Effector CD4-positive, alpha-beta T cell (primary cell): ENCODE measurements around the gene ERC2.

ENCODE experiments used
- DNase-seq: peaks from one replicate; pipeline ENCODE4 v3.0.0-alpha.2; 2020

ERC2 gene

DNA sequence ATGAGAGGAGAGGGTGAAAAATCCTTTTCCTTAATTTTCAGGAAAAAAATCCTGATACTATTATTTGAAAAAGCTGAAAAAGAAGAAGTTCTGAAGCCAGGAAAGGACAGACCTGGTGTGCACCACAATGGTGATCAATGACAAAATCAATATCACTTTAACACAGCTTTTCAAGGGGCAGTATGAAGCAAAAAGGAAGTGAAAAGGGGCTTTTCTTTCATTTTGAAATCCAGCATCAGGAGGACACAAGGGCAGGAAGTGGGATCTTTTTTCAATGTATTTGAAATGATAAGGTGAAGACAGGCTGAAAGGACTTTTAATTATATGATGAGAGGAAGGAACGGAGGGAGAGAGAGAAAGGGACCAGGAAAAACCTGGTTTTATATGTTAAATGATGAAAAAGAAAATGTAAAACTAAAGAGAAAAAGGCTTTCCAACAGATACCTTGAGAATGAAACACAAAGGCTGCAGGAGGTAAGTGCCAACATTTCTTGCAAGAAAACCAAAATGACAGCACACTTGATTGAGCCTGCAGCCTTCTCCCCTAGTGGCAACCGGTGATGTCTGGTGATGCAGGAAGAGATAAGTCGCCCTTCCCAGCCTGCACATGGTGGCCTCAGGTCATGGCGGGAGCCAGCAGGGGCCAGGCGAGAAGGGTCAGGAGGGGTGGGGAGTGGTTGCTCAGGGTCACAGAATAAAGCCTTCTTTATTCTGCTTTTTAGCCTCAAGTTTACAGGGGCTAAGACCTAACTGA lies 744.4 kb downstream of the ERC2 start:
- no peak for DNase-seq

DNA sequence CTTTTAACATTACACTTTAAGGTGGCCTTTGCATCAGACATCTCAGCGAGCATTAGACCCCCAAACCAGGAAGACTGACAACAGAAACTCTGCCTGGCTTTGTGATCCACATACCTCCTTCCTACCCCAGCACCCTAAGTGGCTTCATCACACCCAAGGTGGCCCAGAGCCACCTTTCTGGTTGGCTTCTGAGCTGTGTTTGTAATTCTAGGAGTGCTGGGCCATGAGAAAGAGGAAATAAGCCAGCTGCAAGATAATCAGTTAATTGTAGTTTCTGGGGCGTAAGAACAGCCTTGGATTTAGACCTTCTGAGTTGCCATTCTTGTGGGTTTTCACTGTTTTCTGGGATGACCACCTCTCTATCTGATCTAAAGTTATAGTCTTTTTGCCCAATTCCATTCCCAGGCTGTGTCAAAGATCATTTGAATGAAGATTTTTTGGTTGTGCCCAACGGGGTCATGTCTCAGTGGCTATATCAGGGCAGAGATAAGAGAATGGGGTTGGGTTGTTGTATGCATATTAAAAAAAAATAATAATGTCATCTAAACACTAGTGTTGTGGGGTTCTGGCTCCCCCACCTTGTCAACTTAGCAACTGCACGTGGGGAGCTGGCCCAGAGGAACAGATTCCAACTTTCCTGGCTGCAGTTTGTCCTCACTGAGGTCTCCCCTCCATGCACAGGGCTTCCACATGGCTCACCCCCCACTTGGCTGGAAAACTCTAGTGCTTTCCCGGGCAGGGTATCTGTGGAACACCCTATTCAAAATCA lies 746.4 kb downstream of the ERC2 start:
- no peak for DNase-seq

DNA sequence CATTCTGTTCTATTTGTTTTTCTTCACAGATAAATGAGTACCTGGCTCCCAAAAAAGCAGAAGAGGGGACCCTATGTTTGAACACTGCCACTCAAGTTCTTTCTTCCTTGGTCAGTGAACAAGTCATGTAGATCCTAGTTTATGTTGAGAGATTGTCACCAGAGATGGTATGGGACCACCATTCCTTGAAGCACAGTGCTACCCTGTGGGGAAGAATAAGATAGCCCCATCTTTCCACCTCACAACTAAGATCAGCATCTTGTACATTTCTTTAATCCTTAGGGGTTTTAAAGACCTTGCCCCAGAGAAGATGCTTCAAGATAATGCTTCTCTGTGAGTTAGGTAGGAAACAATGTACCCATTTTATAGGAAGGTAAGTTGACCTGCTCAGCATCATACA lies 747.7 kb downstream of the ERC2 start:
- no peak for DNase-seq

DNA sequence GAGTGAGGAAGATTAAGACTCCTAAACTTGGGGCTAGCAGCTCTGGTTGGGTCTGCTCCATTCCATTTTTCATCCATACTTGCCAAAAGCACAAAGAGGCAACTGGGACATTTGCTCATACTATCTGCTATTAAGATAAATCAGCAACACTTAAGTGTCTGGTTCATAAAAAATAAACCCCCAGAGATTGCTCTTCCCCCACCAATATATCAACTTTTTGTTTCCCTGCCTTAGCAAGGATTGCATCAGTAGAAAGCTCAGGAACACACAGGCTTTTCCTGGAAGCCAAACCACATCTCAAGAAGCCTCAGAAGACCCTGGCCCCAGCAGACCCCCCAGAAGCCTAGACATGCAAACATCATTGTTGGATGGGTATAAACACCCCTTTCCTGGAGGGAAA lies 748.8 kb downstream of the ERC2 start:
- no peak for DNase-seq

DNA sequence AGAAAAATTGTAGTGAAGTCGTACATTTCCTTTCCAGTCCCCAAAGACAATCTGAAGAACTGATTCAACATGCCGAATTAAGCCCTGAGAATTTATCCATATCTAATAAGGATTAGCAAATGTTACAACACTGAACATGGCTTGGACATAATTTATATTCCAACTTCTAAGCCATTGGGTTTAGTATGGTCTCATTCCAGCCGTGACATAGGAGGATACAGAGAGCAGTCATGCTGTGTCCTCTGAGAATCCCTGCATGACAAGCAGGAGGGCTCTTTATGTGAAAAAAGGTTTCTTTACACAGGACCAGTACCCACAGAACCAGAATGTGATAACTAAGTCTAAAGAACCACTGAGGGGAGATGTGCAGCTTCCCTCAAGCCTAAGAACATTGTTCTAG lies 749.3 kb downstream of the ERC2 start:
- DNase-seq, result no peak

DNA sequence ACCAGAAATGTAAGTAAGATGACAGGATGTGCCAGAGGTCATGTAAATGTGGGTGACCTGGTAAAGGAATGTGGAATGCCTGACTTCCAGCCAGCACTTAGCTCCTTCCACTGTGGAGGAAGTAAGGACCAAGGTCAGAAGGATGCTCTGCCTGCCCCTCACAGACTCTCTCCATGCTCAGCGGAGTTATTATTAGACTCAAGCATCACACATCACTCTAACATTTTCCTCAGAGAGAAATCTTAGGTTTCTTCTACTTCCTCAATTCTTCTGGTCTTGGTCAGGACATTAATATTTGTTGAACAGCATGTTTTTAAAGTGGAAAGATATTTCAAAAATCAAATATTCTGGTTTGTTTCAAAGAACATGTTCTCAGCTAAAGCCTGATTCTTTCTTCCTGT lies 749.7 kb downstream of the ERC2 start:
- no peak for DNase-seq

DNA sequence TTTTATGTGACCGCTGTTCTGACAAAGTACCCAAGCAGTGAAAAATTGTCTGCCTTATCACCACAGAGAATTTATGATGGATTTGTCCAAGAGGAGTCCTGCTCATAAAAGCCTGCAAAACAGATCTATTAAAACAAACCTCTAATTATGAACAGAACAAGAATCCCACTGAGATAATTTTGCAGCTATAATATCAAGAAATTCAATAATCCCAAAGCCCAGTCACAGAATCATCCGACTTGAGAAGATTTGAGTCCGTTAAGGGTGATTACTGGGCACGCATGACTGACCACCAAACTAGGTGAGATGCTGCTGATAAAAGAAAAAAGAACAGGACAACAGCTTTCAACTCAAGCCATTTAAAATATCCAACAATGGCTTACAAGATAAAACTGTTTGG lies 750.2 kb downstream of the ERC2 start:
- no peak for DNase-seq

DNA sequence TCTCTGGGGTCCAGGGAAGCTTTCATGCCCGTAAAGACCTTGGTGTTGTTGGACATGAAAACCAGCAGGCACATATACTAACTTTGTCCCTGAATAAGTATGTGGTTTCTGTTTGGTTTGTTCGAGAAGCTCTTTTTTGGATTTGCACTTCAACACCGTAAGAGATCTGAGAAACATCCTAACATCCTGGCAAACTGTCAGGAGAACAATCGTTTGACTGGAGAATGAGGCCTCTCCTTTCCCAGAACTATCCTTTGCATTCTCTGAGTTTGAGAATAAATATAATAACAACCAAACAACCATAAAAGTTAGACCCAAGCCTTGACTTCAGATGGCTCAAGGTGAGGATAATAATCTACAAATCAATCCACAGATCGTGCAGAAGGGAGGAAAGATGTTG lies 750.8 kb downstream of the ERC2 start:
- DNase-seq, result no peak

DNA sequence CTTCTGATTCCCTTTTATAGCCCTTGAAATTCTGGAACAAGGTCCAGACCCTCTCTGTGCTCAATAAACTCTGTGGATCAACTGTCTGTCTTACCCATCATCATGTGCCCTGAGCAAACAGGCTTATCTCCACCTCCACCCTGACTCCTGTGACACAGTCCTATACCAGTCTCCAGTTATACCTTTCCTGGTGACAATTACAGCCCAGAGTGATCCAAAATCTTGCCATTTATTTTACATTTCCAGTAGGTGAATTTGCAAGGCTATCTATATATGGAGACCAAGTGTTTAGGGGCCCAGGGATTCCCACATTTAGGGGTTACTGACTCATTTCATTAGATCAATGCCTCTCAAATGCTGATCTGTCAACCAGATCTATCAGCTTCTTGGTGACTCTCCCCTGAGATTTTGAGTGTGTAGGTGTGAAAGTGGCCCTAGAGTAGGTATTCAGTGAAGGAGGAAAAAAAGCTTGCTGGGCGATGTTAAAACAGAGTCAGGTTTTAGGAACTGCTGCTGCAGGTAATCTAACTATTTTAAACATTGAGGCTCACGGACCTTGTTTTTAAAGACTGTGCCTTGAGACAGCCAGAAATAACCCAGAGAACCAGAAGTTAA lies 751.5 kb downstream of the ERC2 start:
- DNase-seq, result no peak

DNA sequence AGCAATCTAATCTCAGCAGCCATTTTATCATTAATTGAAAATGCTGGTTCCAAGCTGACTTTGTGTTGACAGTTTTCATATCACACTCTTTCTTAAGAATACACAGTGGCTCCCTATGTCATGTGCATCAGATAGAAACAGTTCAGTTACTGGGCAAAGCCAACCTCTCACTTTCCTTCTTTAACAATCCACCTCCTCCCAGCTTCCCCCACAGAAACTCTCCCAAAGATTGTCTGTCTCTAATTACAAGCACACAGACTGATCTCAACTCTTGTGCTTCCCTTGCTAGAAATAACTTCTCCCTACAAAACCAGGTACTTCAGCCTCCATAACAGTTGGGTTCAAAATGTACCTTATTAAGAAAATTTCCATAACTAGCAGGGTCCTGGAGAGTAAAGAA lies 752.2 kb downstream of the ERC2 start:
- DNase-seq, result no peak

DNA sequence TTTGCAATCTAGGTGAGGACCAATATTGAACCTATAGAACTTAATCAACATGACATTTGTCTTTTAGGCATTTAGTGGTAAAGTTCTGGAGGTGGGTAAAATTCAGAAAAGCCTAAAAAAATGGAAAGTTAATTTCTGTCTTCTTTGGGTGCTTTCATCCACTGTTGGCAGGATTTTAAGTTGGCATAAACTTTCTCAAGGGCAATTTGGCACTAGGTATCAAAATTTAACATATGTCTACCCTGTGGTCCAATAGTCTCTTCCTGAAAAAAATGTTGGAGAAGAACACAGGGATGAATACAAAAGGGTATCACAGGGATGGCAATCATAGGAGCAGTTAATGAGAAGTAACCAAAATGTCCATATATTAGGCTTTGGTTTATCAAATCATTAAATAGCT lies 754.2 kb downstream of the ERC2 start:
- DNase-seq, result no peak

DNA sequence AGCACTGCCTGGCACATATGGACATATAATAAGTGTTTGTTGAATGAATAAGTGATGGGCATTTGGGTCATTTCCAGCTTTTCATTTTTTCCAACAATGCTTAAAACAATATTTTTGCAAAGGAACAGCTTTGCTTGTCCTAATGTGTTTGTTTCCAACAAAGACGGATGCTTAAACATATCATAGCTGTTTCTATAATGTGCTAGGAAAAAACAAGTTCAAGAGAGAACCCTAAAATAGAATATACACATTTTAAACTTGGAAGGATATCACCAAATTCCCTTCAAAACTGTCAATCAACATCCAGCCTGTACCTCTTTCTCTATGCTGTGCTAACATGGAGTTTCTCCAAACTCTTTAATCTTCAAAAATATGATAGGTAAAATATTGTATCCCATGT lies 756.6 kb downstream of the ERC2 start:
- no peak for DNase-seq

DNA sequence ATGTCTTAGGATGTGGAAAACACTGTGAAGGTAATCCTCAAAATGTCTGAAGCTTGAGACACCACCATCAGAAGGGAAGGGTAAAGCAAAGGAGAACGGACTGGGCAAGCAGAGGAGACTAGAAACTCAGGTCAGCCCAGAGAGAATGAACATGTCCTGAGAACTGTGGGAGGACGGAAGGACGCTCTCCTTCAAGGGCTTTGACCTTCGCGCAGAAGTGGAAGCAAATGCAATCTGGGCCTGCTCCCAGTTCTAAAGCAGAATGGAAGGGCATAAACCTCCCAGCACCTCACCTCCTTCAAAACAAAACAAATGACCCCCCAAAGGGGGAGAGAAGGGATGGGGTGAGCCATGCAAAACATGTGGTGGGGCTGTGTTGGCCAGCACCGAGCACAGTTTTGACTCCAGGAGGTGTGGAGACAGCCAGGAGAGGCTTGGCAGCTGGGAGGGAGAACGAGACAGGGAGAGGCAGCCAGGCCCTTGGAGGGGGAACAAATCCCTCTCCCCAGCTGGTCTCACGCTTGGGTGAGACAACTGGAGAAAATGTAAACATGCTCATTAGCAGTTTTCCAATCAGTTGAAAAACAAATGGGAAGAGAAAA lies 758.8 kb downstream of the ERC2 start:
- no peak for DNase-seq

DNA sequence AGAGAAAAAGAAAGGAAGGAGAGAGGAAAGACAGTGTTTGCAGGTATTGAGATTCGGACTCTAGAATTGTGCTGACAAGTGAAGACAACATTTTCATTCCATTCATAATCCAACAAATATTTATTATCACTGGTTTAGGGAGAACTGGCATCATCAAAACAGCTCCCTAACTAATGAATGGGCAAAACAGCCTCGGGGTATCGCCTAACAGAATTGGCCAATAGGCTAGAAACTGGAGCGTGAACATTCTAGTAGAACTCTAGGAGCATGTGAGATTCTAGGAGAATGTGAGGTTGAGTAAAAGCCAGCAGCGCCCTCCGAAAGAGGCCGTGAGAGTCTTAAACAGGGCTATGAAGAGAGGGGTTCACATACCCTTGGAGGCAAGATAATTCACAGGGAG lies 759.3 kb downstream of the ERC2 start:
- DNase-seq, result no peak

DNA sequence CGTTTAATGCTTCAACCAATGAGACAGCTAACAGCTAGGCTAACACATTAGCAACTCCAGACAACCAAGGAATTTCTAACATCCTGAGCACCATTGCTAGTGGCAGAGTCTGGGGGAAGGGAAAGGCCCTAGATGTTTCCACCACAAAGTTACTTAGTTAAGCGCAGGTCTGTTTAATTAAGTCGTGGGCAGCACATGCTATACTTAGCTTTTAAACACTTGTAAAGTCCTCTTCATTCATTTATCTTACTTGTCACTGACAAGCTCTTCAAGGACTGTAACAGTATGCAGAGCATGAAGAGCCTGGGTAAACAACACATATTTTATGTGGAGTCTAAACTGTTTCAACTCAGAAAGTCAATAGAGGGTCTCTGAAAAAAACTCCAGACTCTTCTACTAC lies 760.0 kb downstream of the ERC2 start:
- no peak for DNase-seq

DNA sequence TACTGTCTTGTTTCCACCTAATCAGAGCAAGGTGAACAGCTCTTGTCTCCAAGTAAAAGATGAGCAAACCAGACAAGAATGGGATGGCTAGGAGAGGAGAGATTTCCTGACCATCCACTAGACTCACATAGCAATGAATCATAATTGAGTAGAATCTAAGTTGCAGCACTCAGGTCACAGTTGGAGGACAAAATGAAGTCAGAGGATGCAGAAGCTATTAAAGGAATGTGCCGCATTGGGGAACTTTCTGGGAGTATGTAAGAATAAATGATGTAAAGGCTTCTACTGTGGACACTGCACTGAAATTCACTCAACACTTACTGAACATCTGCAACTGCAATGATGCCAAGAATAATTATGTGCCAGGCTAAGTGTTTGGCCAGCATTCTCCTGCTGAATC lies 763.7 kb downstream of the ERC2 start:
- no peak for DNase-seq

DNA sequence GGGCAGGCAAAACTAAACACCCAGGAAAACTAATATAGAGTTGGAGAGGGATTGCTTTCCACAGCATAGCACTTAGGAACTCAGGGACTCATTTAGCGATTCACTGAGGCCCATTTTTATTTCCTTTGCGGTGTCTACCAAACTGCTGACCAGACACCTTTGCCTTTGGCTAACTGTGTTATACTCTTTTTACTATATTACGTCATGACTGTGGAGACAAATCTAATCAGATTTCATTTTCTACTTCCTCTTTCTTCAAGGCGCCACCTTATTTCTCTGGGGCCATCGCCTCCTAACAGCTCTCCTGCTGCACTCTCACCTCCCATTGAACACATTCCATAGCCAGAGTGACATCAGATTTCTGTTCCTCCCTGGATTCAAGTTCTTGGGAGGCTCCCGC lies 765.4 kb downstream of the ERC2 start:
- DNase-seq, result no peak

DNA sequence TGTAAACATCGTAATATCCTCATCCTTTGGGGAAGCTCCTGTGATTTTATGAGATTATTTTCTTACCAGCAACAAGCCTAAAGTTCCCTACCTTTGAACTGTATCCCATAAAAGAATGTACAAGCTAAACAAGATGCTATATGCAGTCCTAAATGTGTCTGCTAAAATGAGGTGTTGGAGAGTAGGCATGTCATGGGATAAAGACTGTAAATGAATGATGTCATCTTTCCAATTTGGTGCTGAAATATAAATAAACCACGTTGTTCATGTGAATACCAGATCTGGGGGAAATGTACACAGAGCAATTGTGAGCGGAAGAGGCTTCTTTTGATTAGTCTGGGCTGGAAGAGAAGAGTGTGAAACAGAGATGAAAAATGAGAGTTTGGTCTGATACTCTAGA lies 766.3 kb downstream of the ERC2 start:
- DNase-seq, result no peak

DNA sequence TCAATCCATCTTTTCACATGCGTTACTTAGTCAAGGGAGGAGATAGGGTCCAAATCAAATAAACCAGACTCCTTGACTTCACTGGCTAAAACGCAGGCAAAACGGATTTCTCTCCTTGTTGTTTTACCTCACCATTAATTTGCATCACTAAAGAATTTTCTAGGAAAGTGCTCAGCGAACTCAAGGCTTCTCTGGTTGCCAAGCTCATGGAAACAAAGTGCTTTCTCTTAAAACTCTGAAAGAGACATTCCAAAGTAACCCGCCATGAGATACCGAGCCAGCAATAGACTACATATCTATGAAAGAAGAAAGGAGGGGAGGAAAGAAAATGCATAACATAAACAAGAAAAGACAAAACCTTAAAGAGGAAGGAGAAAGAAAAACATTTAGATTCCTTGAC lies 769.4 kb downstream of the ERC2 start:
- no peak for DNase-seq

DNA sequence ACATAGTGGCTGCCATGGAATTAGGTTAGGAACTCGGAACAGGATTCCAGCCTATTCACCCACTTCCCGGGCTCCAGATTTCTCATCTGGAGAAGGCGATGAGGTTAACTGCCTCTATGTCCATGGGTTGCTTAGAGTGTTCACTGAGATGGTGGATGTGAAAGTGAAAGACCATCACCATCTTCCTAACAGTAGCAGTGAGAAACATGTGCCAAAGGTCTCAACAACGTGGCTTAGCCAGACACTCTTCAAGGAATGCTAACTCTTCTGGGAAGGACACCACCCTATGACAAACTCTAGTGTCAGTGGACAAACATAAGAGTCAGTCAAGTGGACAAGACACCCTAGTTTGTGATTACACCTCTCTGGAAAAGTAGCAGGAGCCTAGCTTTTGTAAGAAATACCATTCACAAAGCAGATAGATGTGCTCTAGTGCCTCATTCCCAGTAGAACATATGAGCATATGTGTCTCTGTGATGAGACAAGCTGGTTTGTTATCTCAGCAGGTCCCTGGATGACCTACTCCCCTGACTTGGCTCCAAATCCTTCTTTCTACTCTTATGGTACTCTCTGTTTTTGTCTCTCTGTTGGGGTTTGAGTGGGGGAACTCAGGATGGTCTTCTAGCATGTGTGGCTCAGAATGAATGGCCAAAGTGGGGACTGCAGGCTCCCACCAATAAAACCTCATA lies 770.9 kb downstream of the ERC2 start:
- DNase-seq, result no peak

DNA sequence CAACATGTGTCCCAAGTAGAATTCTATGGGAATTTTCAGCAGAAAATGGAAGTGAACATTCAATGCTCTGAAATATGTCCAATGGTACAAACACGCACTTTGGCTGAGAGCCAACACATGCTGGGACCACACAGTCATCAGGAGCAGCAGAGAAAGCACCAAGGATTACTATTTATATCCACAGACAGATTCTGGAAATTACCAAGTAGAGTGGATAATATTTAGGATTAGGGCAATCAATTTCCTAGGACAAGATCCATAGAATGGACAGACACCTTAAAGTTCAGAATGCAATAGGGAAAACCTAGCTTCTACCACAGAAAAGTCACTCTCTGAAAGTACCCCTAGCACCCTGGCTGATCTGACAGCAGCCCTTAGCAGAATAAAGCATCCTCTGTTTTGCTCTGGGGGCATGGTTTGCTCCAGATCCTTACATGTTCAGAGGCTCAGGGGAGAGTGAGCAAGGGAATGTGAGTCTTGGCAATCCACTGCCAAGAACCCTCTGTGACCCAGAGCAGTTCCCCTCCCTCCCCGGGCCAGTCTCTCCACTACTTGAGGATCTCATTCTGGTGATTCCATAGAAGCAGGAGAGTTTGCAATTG lies 775.2 kb downstream of the ERC2 start:
- no peak for DNase-seq

DNA sequence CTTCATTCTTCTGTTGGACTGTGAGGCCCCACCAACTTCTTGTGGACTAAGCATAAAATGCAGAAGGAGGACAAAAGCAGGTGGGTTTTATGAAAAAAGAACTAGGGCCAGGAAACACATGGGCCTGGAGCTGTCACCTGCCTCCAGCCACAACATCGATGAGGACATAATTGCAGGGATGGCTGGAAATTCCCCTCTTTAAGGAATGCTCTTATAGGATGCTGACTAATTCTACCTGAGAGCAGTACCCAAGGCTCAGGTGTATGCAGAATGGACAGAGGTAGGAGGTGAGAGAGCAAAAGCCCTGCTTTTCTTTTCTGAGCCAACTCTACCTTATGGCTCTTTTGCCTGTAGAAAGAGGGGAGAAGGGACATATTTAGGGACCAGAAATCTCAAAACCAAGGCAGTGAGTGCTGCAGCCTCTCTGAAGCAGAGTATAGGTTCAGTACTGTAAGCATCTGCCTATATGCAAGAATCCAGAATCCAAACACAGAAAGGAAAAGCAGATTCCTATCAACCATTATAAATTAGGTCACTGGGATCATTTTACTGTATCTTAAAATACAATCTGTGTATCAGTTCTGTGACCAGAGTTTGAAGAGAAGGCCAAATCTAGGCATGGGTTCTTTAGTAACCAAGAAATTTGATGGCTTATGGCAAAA lies 775.8 kb downstream of the ERC2 start:
- no peak for DNase-seq
